BJ (cell line): ENCODE data around the gene CH25H. TPM values are rescaled to one million over a fixed set of nuclear protein-coding genes. Genes with fewer than 3 reads are reported as not detected.
A peak's percentile ranks its signal among the peaks of the same experiment; 100 is the strongest.

ENCODE experiments used
- CTCF ChIA-PET: fragments of 350-600 bp; formaldehyde crosslinking; extraction: SDS; loops from one replicate; lab custom pipeline; 2021; ENCODE audit warnings: antibody characterized with exemption, inconsistent platforms; lab: Yijun Ruan, JAX
- POLR2A ChIA-PET: fragments of 300-600 bp; sonication (Branson Sonifier 250); formaldehyde crosslinking; extraction: SDS; loops from one replicate; lab custom pipeline; 2021; ENCODE audit warnings: antibody characterized with exemption; lab: Charles Lee
- DNase-seq: peaks from one replicate; pipeline ENCODE4 v3.0.0-alpha.2; 2011; ENCODE audit warnings: low read depth
- H3K27me3 ChIP-seq: 2 replicates; pipeline ENCODE4 v1.6.0; 2011; ENCODE audit warnings: low read length; ENCODE audit not compliant: control insufficient read depth, insufficient read depth
- H3K36me3 ChIP-seq: 2 replicates; pipeline ENCODE4 v1.5.1; 2011; ENCODE audit warnings: low read length; ENCODE audit not compliant: control insufficient read depth, insufficient read depth
- H3K4me3 ChIP-seq: 2 replicates; pipeline ENCODE4 v1.5.1; 2011; ENCODE audit warnings: low read depth, mild to moderate bottlenecking, control low read depth, low read length
- CTCF ChIP-seq: IDR thresholded peaks from 2 replicates; pipeline ENCODE4 v1.5.1; 2011; ENCODE audit warnings: low read depth, mild to moderate bottlenecking, control low read depth, inconsistent platforms, low read length, moderate library complexity; ENCODE audit not compliant: insufficient read depth
- polyA plus RNA-seq: library from polyadenylated mRNA; depleted of rRNA; stranded (reverse); fragments of >200 nt; gene quantifications from 2 replicates; pipeline ENCODE4 v1.2.3, GENCODE V29; 2011

Gene CH25H
- polyA plus RNA-seq, 1 experiment, result 0.86 TPM

GRCh38 chr10:89207801-89208551 is 859 bp upstream of the CH25H start:
- Histone ChIP-seq H3K27me3 (peaks cover 7% of the 10 kb centered on the region), H3K4me3 (peak overlapping the region; percentile 36), H3K36me3 (no peaks in the 10 kb centered on the region)
- POLR2A ChIA-PET, result interaction anchor here (0.5 to 0.7 kb wide), 2 partner anchors 116 to 173 kb away, joined by 3 to 4 read pairs; no protein-coding TSS in a partner anchor
- CTCF ChIA-PET, result interaction anchor here (1.2 to 2.9 kb wide), 4 partner anchors 48 to 182 kb away, joined by 3 to 21 read pairs (median 7); no protein-coding TSS in a partner anchor
- TF ChIP-seq CTCF, result no peak
- no peak for DNase-seq

- ChIA-PET CTCF (interaction anchor here (0.8 to 2.9 kb wide), 5 partner anchors 9 to 181 kb away, joined by 3 to 21 read pairs (median 6); no protein-coding TSS in a partner anchor), POLR2A (no interaction called here)
- Histone ChIP-seq H3K36me3 (no peaks in the 10 kb centered on the region), H3K4me3 (peak overlapping the region; percentile 36), H3K27me3 (peaks cover 7% of the 10 kb centered on the region)
- TF ChIP-seq CTCF, result no peak
- no peak for DNase-seq
Measured at GRCh38 chr10:89206402-89207180, 526 bp downstream of the CH25H start.

- no peak for DNase-seq
- Histone ChIP-seq H3K4me3 (no peak overlapping the region), H3K36me3 (no peaks in the 10 kb centered on the region), H3K27me3 (peaks cover 7% of the 10 kb centered on the region)
- CTCF ChIA-PET, result interaction anchor here (0.7 to 1.1 kb wide), 3 partner anchors 9 to 176 kb away, joined by 3 read pairs; no protein-coding TSS in a partner anchor
- POLR2A ChIA-PET, result no interaction called here
- TF ChIP-seq CTCF, result no peak
Measured at GRCh38 chr10:89204621-89205185, 2.4 kb downstream of the CH25H start.

- peaks cover 7% of the 10 kb centered on the region for H3K27me3 ChIP-seq
- ChIA-PET CTCF (interaction anchor here (1.4 kb wide), 1 partner anchor 173 kb away, joined by 5 read pairs; no protein-coding TSS in a partner anchor), POLR2A (no interaction called here)
- no peaks in the 10 kb centered on the region for H3K36me3 ChIP-seq
- TF ChIP-seq CTCF, result no peak
- H3K4me3 ChIP-seq, result no peak overlapping the region
- DNase-seq, result no peak
Measured at GRCh38 chr10:89203237-89203636, 3.9 kb downstream of the CH25H start.
